ENCODE results near the gene PLOD1. TPM values are rescaled to one million over a fixed set of nuclear protein-coding genes. Genes with fewer than 3 reads are reported as not detected.

The PLOD1 gene
- total RNA-seq, 1 experiment from 2014 or later = 64.1 TPM

GRCh38 chr1:12016182-12016581, 81.7 kb downstream of the PLOD1 start:
- TF ChIP-seq EZH2 (IDR thresholded peaks at IDR 0.05; ENCODE audit: low read depth) = no peak
- TF ChIP-seq, protein P1, sequence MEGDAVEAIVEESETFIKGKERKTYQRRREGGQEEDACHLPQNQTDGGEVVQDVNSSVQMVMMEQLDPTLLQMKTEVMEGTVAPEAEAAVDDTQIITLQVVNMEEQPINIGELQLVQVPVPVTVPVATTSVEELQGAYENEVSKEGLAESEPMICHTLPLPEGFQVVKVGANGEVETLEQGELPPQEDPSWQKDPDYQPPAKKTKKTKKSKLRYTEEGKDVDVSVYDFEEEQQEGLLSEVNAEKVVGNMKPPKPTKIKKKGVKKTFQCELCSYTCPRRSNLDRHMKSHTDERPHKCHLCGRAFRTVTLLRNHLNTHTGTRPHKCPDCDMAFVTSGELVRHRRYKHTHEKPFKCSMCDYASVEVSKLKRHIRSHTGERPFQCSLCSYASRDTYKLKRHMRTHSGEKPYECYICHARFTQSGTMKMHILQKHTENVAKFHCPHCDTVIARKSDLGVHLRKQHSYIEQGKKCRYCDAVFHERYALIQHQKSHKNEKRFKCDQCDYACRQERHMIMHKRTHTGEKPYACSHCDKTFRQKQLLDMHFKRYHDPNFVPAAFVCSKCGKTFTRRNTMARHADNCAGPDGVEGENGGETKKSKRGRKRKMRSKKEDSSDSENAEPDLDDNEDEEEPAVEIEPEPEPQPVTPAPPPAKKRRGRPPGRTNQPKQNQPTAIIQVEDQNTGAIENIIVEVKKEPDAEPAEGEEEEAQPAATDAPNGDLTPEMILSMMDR (conservative IDR thresholded peaks at IDR 0.05) = no peak
- 0 out of 2 replicates have a peak, but pooled peaks cover 5% of the 10 kb centered on the region for H3K79me2 ChIP-seq (ENCODE audit: low read depth)
- H2AFZ ChIP-seq = no peak overlapping the region
- no peak overlapping the region for H3K27ac ChIP-seq
- CTCF ChIA-PET = interaction anchor here (0.6 kb wide), 1 partner anchor 773 kb away, joined by 4 read pairs; no protein-coding TSS in a partner anchor
- BruUV-seq (replicated peaks) = no TSS peak
- intact Hi-C loops (cut with micrococcal nuclease; ENCODE audit: unreplicated experiment) = no loop called here
- POLR2A ChIA-PET (ENCODE audit: unreplicated experiment) = interaction anchor here (0.6 kb wide), 1 partner anchor 210 kb away, joined by 3 read pairs; no protein-coding TSS in a partner anchor
- H3K4me1 ChIP-seq (replicated peaks; ENCODE audit: insufficient read depth) = no peaks in the 10 kb centered on the region; the same call in 1 of the 2 replicates
- H3K4me3 ChIP-seq = no peak overlapping the region
- no peaks in the 10 kb centered on the region for H3K9me3 ChIP-seq (ENCODE audit: insufficient read depth, low read depth)
- H3K27me3 ChIP-seq (ENCODE audit: insufficient read depth, low read depth) = no peaks in the 10 kb centered on the region
- H3K36me3 ChIP-seq (ENCODE audit: low read depth) = no peaks in the 10 kb centered on the region
- DNase-seq = no peak
- H4K20me1 ChIP-seq (ENCODE audit: insufficient read depth) = no peaks in the 10 kb centered on the region
- no peaks in the 10 kb centered on the region for H3K9me2 ChIP-seq (ENCODE audit: insufficient read depth)
- H3K4me2 ChIP-seq = no peak overlapping the region
- H3F3A ChIP-seq (ENCODE audit: insufficient read depth, low read depth) = peaks cover 11% of the 10 kb centered on the region; the same call in 1 of the 2 replicates

GRCh38 chr1:12019858-12020509, 85.5 kb downstream of the PLOD1 start:
- no peaks in the 10 kb centered on the region for H3K9me2 ChIP-seq (ENCODE audit: insufficient read depth)
- no peak for TF ChIP-seq EZH2 (IDR thresholded peaks at IDR 0.05; ENCODE audit: low read depth)
- TF ChIP-seq, protein P1 (conservative IDR thresholded peaks at IDR 0.05) = no peak
- no peaks in the 10 kb centered on the region for H4K20me1 ChIP-seq (ENCODE audit: insufficient read depth)
- peak overlapping the region; percentile 87 for H2AFZ ChIP-seq
- H3K4me1 ChIP-seq (replicated peaks; ENCODE audit: insufficient read depth) = no peaks in the 10 kb centered on the region; the same call in 1 of the 2 replicates
- H3K27ac ChIP-seq = no peak overlapping the region
- H3K27me3 ChIP-seq (ENCODE audit: insufficient read depth, low read depth) = no peaks in the 10 kb centered on the region
- intact Hi-C loops (cut with micrococcal nuclease; ENCODE audit: unreplicated experiment) = loop anchor here (2.0 kb wide), 1 partner anchor 111 kb away; no protein-coding TSS in a partner anchor
- ChIA-PET CTCF (no interaction called here), POLR2A (ENCODE audit: unreplicated experiment) (interaction anchor here (0.5 to 2.0 kb wide), 3 partner anchors 110 to 1768 kb away, joined by 5 to 33 read pairs (median 9); no protein-coding TSS in a partner anchor)
- 0 out of 2 replicates have a peak, but pooled peaks cover 5% of the 10 kb centered on the region for H3K79me2 ChIP-seq (ENCODE audit: low read depth)
- H3F3A ChIP-seq (ENCODE audit: insufficient read depth, low read depth) = no peaks in the 10 kb centered on the region; the same call in 1 of the 2 replicates
- H3K4me2 ChIP-seq = peak overlapping the region; percentile 80
- BruUV-seq (replicated peaks) = TSS peak; percentile 55
- no peak for DNase-seq
- H3K9me3 ChIP-seq (ENCODE audit: insufficient read depth, low read depth) = no peaks in the 10 kb centered on the region
- H3K4me3 ChIP-seq = peak overlapping the region; percentile 74
- H3K36me3 ChIP-seq (ENCODE audit: low read depth) = no peaks in the 10 kb centered on the region

- Histone ChIP-seq H3K9me2 (ENCODE audit: insufficient read depth) (no peaks in the 10 kb centered on the region), H4K20me1 (ENCODE audit: insufficient read depth) (no peaks in the 10 kb centered on the region), H3K4me1 (replicated peaks; ENCODE audit: insufficient read depth) (no peaks in the 10 kb centered on the region; the same call in 1 of the 2 replicates), H3F3A (ENCODE audit: insufficient read depth, low read depth) (no peaks in the 10 kb centered on the region), H3K27ac (no peak overlapping the region), H3K4me2 (no peak overlapping the region), H3K79me2 (ENCODE audit: low read depth) (0 out of 2 replicates have a peak, but pooled peaks cover 5% of the 10 kb centered on the region), H3K9me3 (ENCODE audit: insufficient read depth, low read depth) (no peaks in the 10 kb centered on the region), H3K27me3 (ENCODE audit: insufficient read depth, low read depth) (no peaks in the 10 kb centered on the region), H2AFZ (no peak overlapping the region), H3K4me3 (no peak overlapping the region), H3K36me3 (ENCODE audit: low read depth) (no peaks in the 10 kb centered on the region)
- intact Hi-C loops (cut with micrococcal nuclease; ENCODE audit: unreplicated experiment) = no loop called here
- ChIA-PET POLR2A (ENCODE audit: unreplicated experiment) (interaction anchor here (0.6 kb wide), 1 partner anchor 989 kb away, joined by 3 read pairs; no protein-coding TSS in a partner anchor), CTCF (no interaction called here)
- no peak for DNase-seq
- BruUV-seq (replicated peaks) = no TSS peak
- TF ChIP-seq, protein P1 (conservative IDR thresholded peaks at IDR 0.05) = no peak
- no peak for TF ChIP-seq EZH2 (IDR thresholded peaks at IDR 0.05; ENCODE audit: low read depth)
These were observed 87.1 kb downstream of the PLOD1 start for GRCh38 chr1:12021616-12022015.
